SU-DHL-6 (cell line): Measurements from ENCODE around the gene PIK3C2G.

ENCODE experiments used
- H2AFZ ChIP-seq: fragments of 200-600 bp; sonication (generic); 2 replicates; pipeline ENCODE4 v1.6.1; 2014; ENCODE audit warnings: low read depth, mild to moderate bottlenecking, moderate library complexity, mixed read lengths, antibody characterized with exemption, low read length; ENCODE audit not compliant: severe bottlenecking
- H3F3A ChIP-seq: fragments of 200-600 bp; shearing (Covaris generic); 2 replicates; pipeline ENCODE4 v1.6.0; 2016; ENCODE audit warnings: antibody characterized with exemption, mild to moderate bottlenecking; ENCODE audit not compliant: insufficient read depth
- H3K27ac ChIP-seq: fragments of 200-600 bp; sonication (generic); 2 replicates; pipeline ENCODE4 v1.5.1; 2016; ENCODE audit warnings: low read depth, mild to moderate bottlenecking, low read length, moderate library complexity, mixed read lengths
- H3K27me3 ChIP-seq: fragments of 200-600 bp; sonication (generic), shearing (Covaris generic); 2 replicates; pipeline ENCODE4 v1.6.0; 2014; ENCODE audit warnings: mild to moderate bottlenecking, low read length
- H3K36me3 ChIP-seq: fragments of 200-600 bp; sonication (generic); 2 replicates; pipeline ENCODE4 v1.6.1; 2014; ENCODE audit warnings: mild to moderate bottlenecking, low read length, mixed read lengths
- H3K4me2 ChIP-seq: fragments of 300-600, 200-600 bp; shearing (Covaris generic), sonication (generic); 2 replicates; pipeline ENCODE4 v1.6.0; 2014; ENCODE audit warnings: low read length, low read depth, mild to moderate bottlenecking; ENCODE audit not compliant: poor library complexity, severe bottlenecking
- H3K4me3 ChIP-seq: fragments of 200-600 bp; sonication (generic); 2 replicates; pipeline ENCODE4 v1.5.1; 2014; ENCODE audit warnings: antibody characterized with exemption, low read length, mild to moderate bottlenecking, mixed read lengths; ENCODE audit not compliant: insufficient read depth, poor library complexity, severe bottlenecking
- H3K79me2 ChIP-seq: fragments of 200-600 bp; sonication (generic); 2 replicates; pipeline ENCODE4 v1.6.1; 2014; ENCODE audit warnings: mild to moderate bottlenecking, low read length, moderate library complexity; ENCODE audit not compliant: insufficient read depth
- H3K9ac ChIP-seq: fragments of 200-600 bp; sonication (generic); 2 replicates; pipeline ENCODE4 v1.7.0; 2014; ENCODE audit warnings: mild to moderate bottlenecking, low read length
- H3K9me2 ChIP-seq: fragments of 200-600 bp; sonication (generic); replicated peaks from 2 replicates; pipeline ENCODE4 v1.6.1; 2014; ENCODE audit warnings: low read length; ENCODE audit not compliant: insufficient read depth
- H3K9me3 ChIP-seq: fragments of 200-600 bp; sonication (generic); 2 replicates; pipeline ENCODE4 v1.6.1; 2014; ENCODE audit warnings: low read length, mixed read lengths; ENCODE audit not compliant: insufficient read depth
- H4K20me1 ChIP-seq: fragments of 200-600 bp; sonication (generic); 2 replicates; pipeline ENCODE4 v1.6.1; 2014; ENCODE audit warnings: low read depth, mild to moderate bottlenecking, antibody characterized with exemption, low read length, moderate library complexity, mixed read lengths
- CTCF ChIP-seq: fragments of 200-600 bp; sonication (generic); IDR thresholded peaks from one replicate; pipeline ENCODE4 v1.5.1; 2017; ENCODE audit warnings: antibody characterized with exemption, mild to moderate bottlenecking, low read length, moderate library complexity; ENCODE audit not compliant: insufficient read depth, poor library complexity, severe bottlenecking
- EZH2phosphoT487 ChIP-seq: fragments of 200-600 bp; sonication (generic), shearing (Covaris generic); conservative IDR thresholded peaks from 2 replicates; pipeline ENCODE4 v1.6.1; 2018; ENCODE audit warnings: mild to moderate bottlenecking, antibody characterized with exemption, low read length, moderate library complexity, mixed read lengths

PIK3C2G gene

GRCh38 chr12:18462442-18462841 is 201.1 kb downstream of the PIK3C2G start:
- Histone ChIP-seq H3K4me2 (no peak overlapping the region), H3F3A (no peaks in the 10 kb centered on the region), H4K20me1 (no peaks in the 10 kb centered on the region), H2AFZ (no peak overlapping the region), H3K36me3 (no peaks in the 10 kb centered on the region), H3K27me3 (no peaks in the 10 kb centered on the region), H3K79me2 (no peaks in the 10 kb centered on the region), H3K9ac (no peak overlapping the region), H3K9me2 (no peaks in the 10 kb centered on the region), H3K4me3 (no peak overlapping the region), H3K9me3 (no peaks in the 10 kb centered on the region), H3K27ac (no peak overlapping the region)
- no peak for TF ChIP-seq EZH2phosphoT487
- no peak for TF ChIP-seq CTCF

GRCh38 chr12:18467620-18468245 is 206.4 kb downstream of the PIK3C2G start:
- no peaks in the 10 kb centered on the region for H3K9me3 ChIP-seq
- no peaks in the 10 kb centered on the region for H3F3A ChIP-seq
- H2AFZ ChIP-seq, result no peak overlapping the region
- no peak overlapping the region for H3K4me2 ChIP-seq
- H4K20me1 ChIP-seq, result no peaks in the 10 kb centered on the region
- no peak overlapping the region for H3K4me3 ChIP-seq
- no peaks in the 10 kb centered on the region for H3K9me2 ChIP-seq
- H3K79me2 ChIP-seq, result no peaks in the 10 kb centered on the region
- TF ChIP-seq EZH2phosphoT487 (no peak), CTCF (no peak)
- H3K27ac ChIP-seq, result no peak overlapping the region
- no peak overlapping the region for H3K9ac ChIP-seq
- no peaks in the 10 kb centered on the region for H3K27me3 ChIP-seq
- H3K36me3 ChIP-seq, result no peaks in the 10 kb centered on the region

- Histone ChIP-seq H3K36me3 (no peaks in the 10 kb centered on the region), H2AFZ (no peak overlapping the region), H3F3A (no peaks in the 10 kb centered on the region), H3K4me3 (no peak overlapping the region), H4K20me1 (no peaks in the 10 kb centered on the region), H3K4me2 (no peak overlapping the region), H3K9me2 (no peaks in the 10 kb centered on the region), H3K9me3 (no peaks in the 10 kb centered on the region), H3K27ac (no peak overlapping the region), H3K27me3 (no peaks in the 10 kb centered on the region), H3K79me2 (no peaks in the 10 kb centered on the region), H3K9ac (no peak overlapping the region)
- TF ChIP-seq EZH2phosphoT487 (no peak), CTCF (no peak)
Observed at GRCh38 chr12:18468246-18469075, 207.1 kb downstream of the PIK3C2G start.
